ENCODE measurements around the gene CTBS.

The CTBS gene

DNA sequence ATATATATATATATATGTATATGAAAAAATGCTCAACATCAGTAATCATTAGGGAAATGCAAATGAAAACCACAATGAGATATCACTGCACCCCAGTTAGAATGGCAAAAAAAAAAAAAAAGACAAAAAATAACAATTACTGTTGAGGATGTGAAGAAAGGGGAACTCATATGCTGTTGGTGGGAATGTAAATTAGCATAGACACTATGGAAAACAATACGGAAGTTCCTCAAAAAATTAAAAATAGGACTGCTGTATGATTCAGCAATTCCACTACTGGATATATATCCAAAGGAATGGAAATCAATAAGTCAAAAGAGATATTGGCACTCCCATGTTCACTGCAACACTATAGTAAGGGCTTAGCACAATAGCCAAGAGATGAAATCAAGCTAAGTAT is 41.5 kb upstream of the CTBS start:
- POLR2A ChIA-PET = no interaction called here
- no peak for TF ChIP-seq CTCF (IDR thresholded peaks at IDR 0.05; ENCODE audit: insufficient read depth, low read length, missing control alignments)
- CTCF ChIA-PET = no interaction called here
- DNase-seq (ENCODE audit: low read depth, low spot score) = no peak
- H3K4me3 ChIP-seq (ENCODE audit: low read depth, low read length) = no peak overlapping the region

DNA sequence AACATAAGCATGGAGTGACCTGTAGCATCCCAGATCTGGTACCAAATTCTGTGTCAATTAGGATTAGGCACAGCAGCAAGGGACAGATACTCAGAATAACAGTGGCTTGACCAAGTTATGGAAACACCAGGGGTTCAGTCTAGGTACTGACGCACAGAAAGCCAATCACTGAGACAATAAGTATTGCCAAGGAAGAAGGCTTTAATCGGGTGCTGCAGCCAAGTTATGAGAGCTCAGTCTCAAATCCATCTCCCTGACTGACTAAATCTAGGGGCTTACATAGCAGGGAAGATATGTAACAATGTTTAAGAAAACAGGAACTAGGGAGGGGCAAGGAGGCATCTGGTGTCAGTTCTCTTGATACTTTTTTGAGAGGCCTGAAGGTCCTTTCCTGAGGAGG is 39.6 kb upstream of the CTBS start:
- DNase-seq (ENCODE audit: low read depth, low spot score) = no peak
- POLR2A ChIA-PET = no interaction called here
- TF ChIP-seq CTCF (IDR thresholded peaks at IDR 0.05; ENCODE audit: insufficient read depth, low read length, missing control alignments) = no peak
- no peak overlapping the region for H3K4me3 ChIP-seq (ENCODE audit: low read depth, low read length)
- CTCF ChIA-PET = interaction anchor here (0.8 to 3.3 kb wide), 6 partner anchors 8 to 172 kb away, joined by 3 to 17 read pairs (median 4); no protein-coding TSS in a partner anchor

DNA sequence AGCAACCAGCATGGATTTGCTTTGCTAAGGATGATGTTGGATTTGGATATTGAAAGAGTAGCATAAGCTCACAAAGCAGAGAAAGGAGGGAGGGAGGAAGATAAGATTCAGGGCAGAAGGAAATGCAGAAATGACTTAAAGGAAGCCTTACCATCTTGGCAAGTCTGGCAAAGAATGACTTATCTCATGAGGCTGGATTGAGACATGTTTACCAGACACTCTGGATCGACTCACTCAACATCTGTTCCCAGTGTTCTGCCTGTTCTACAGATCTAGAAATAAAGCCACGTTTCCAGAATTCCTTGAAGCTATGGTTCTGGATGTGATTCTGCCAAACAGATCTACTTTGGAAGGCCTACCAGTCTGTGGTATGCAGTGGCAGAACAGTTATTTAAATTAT is 38.8 kb upstream of the CTBS start:
- H3K4me3 ChIP-seq (ENCODE audit: low read depth, low read length) = no peak overlapping the region
- TF ChIP-seq CTCF (IDR thresholded peaks at IDR 0.05; ENCODE audit: insufficient read depth, low read length, missing control alignments) = no peak
- DNase-seq (ENCODE audit: low read depth, low spot score) = no peak
- POLR2A ChIA-PET = no interaction called here
- CTCF ChIA-PET = interaction anchor here (0.6 to 3.3 kb wide), 7 partner anchors 7 to 171 kb away, joined by 3 to 17 read pairs (median 4); partner anchors contain the start of gene CTBS

DNA sequence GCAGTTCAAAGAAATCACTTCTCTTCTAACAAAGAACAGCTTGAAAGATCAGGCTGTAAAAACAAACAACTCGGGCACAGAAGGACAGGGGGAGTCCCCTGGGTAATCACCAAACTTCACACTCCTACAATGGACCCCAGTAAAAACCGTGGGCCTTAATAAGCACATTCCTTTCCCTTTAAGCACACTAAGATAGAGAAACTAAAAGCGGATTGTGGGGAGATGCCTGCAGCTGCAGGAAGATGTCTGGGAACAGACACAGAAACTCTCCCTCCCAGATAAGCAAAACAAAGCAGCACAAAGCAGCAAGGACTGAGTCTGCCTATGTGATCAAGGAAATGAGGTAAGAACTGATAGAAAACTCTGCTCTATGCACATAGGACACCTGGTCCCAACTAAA is 37.6 kb upstream of the CTBS start:
- TF ChIP-seq CTCF (IDR thresholded peaks at IDR 0.05; ENCODE audit: insufficient read depth, low read length, missing control alignments) = no peak
- no peak for DNase-seq (ENCODE audit: low read depth, low spot score)
- no peak overlapping the region for H3K4me3 ChIP-seq (ENCODE audit: low read depth, low read length)
- ChIA-PET POLR2A (interaction anchor here (1.2 kb wide), 1 partner anchor 106 kb away, joined by 3 read pairs; the partner anchor contains the start of genes GNG5 and SPATA1), CTCF (interaction anchor here (1.3 to 2.4 kb wide), 2 partner anchors 9 to 147 kb away, joined by 4 to 15 read pairs; no protein-coding TSS in a partner anchor)

- no peak for TF ChIP-seq CTCF (IDR thresholded peaks at IDR 0.05; ENCODE audit: insufficient read depth, low read length, missing control alignments)
- H3K4me3 ChIP-seq (ENCODE audit: low read depth, low read length) = no peak overlapping the region
- CTCF ChIA-PET = interaction anchor here (1.3 to 2.6 kb wide), 5 partner anchors 9 to 169 kb away, joined by 3 to 15 read pairs (median 7); no protein-coding TSS in a partner anchor
- no peak for DNase-seq (ENCODE audit: low read depth, low spot score)
- POLR2A ChIA-PET = interaction anchor here (1.2 kb wide), 1 partner anchor 105 kb away, joined by 3 read pairs; the partner anchor contains the start of genes GNG5 and SPATA1
Measured at GRCh38 chr1:84611091-84611490, 36.9 kb upstream of the CTBS start.

DNA sequence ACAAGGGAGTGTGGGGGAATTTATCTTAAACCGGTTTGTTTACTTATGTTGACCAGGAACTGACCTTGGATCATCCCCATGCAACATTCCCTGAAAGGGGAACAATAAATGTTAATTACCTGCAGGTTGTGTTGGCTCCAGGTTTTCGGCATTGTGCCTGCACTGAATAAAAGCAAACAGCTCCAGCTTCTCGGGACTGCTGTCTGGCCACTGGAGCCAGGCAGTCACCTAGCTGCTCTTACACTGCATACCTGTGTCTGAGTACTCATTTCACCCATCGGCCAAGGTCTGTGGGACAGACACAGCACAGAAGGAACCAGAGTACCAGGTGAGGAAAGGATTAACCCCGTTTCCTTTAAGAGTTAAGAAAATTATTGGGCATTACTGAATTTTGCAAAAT is 32.7 kb upstream of the CTBS start:
- H3K4me3 ChIP-seq (ENCODE audit: low read depth, low read length) = no peak overlapping the region
- TF ChIP-seq CTCF (IDR thresholded peaks at IDR 0.05; ENCODE audit: insufficient read depth, low read length, missing control alignments) = no peak
- ChIA-PET CTCF (interaction anchor here (1.1 to 11.1 kb wide), 10 partner anchors 13 to 472 kb away, joined by 3 to 188 read pairs (median 10); partner anchors contain the start of gene PRKACB), POLR2A (no interaction called here)
- no peak for DNase-seq (ENCODE audit: low read depth, low spot score)
